Measurements from ENCODE around the gene MYO5C.

Gene MYO5C

GRCh38 chr15:52206446-52206845 lies 89.2 kb downstream of the MYO5C start:
- DNase-seq (ENCODE audit: low spot score): no peak

- DNase-seq (ENCODE audit: low spot score): no peak
These were observed 90.9 kb downstream of the MYO5C start for GRCh38 chr15:52204657-52205056.

- no peak for DNase-seq (ENCODE audit: low spot score)
These were observed 94.7 kb downstream of the MYO5C start for GRCh38 chr15:52200831-52201365.

GRCh38 chr15:52199271-52199670 lies 96.3 kb downstream of the MYO5C start:
- no peak for DNase-seq (ENCODE audit: low spot score)

GRCh38 chr15:52196891-52197290 lies 98.7 kb downstream of the MYO5C start:
- DNase-seq (ENCODE audit: low spot score): no peak

GRCh38 chr15:52193791-52194190 lies 101.8 kb downstream of the MYO5C start:
- DNase-seq (ENCODE audit: low spot score): no peak

- DNase-seq (ENCODE audit: low spot score): no peak
These were observed 102.3 kb downstream of the MYO5C start for GRCh38 chr15:52193321-52193720.

- DNase-seq (ENCODE audit: low spot score): no peak
These were observed 104.4 kb downstream of the MYO5C start, which contains the start of gene GNB5 for GRCh38 chr15:52191207-52191606. GNB5 (minus strand) TSS chr15:52191392; CDS start chr15:52184676, 6,716 bp downstream.

GRCh38 chr15:52186651-52187486 lies 108.7 kb downstream of the MYO5C start:
- no peak for DNase-seq (ENCODE audit: low spot score)

GRCh38 chr15:52185151-52185561 lies 110.4 kb downstream of the MYO5C start:
- no peak for DNase-seq (ENCODE audit: low spot score)

GRCh38 chr15:52184721-52185120 lies 110.9 kb downstream of the MYO5C start:
- DNase-seq (ENCODE audit: low spot score): no peak

- DNase-seq (ENCODE audit: low spot score): peak; percentile 31
These were observed 111.9 kb downstream of the MYO5C start for GRCh38 chr15:52183562-52184173.

GRCh38 chr15:52181938-52182780 lies 113.4 kb downstream of the MYO5C start:
- no peak for DNase-seq (ENCODE audit: low spot score)

- DNase-seq (ENCODE audit: low spot score): no peak
These were observed 114.7 kb downstream of the MYO5C start for GRCh38 chr15:52180851-52181450.

- no peak for DNase-seq (ENCODE audit: low spot score)
These were observed 115.3 kb downstream of the MYO5C start for GRCh38 chr15:52180196-52180835.

GRCh38 chr15:52179278-52180195 lies 116.1 kb downstream of the MYO5C start:
- DNase-seq (ENCODE audit: low spot score): peak; percentile 85

GRCh38 chr15:52178765-52179164 lies 116.8 kb downstream of the MYO5C start:
- DNase-seq (ENCODE audit: low spot score): no peak

- no peak for DNase-seq (ENCODE audit: low spot score)
These were observed 122.7 kb downstream of the MYO5C start for GRCh38 chr15:52172869-52173268.

- no peak for DNase-seq (ENCODE audit: low spot score)
These were observed 123.8 kb downstream of the MYO5C start for GRCh38 chr15:52171807-52172206.

- DNase-seq (ENCODE audit: low spot score): peak; percentile 28
These were observed 124.2 kb downstream of the MYO5C start for GRCh38 chr15:52171386-52171785.

Data from kidney tubule cell (primary cell).